NT2/D1 (cell line): Measurements from ENCODE around the gene USH1C.

Source experiments
- DNase-seq: peaks from one replicate; pipeline ENCODE4 v3.0.0-alpha.2; 2011; ENCODE audit warnings: low read depth, low spot score
- H3K27me3 ChIP-seq: 2 replicates; pipeline ENCODE4 v1.6.0; 2011; ENCODE audit warnings: mild to moderate bottlenecking; ENCODE audit not compliant: insufficient read length, insufficient read depth
- H3K36me3 ChIP-seq: 2 replicates; pipeline ENCODE4 v1.6.1; 2011; ENCODE audit warnings: mild to moderate bottlenecking, low read length, mixed read lengths; ENCODE audit not compliant: insufficient read depth, insufficient read length
- H3K4me1 ChIP-seq: 2 replicates; pipeline ENCODE4 v1.5.1; 2011; ENCODE audit not compliant: insufficient read depth, insufficient read length
- H3K4me3 ChIP-seq: 2 replicates; pipeline ENCODE4 v1.5.1; 2011; ENCODE audit warnings: low read depth; ENCODE audit not compliant: insufficient read length
- H3K9ac ChIP-seq: 2 replicates; pipeline ENCODE4 v1.6.0; 2011; ENCODE audit warnings: low read depth; ENCODE audit not compliant: insufficient read length
- H3K9me3 ChIP-seq: 2 replicates; pipeline ENCODE4 v1.5.1; 2011; ENCODE audit warnings: mild to moderate bottlenecking, low read length; ENCODE audit not compliant: insufficient read depth
- SUZ12 ChIP-seq: IDR thresholded peaks from 2 replicates; pipeline ENCODE4 v1.6.1; 2011; ENCODE audit not compliant: insufficient read length, insufficient read depth; ENCODE audit errors: extremely low read depth
- YY1 ChIP-seq: IDR thresholded peaks from 2 replicates; pipeline ENCODE4 v1.6.1; 2011; ENCODE audit not compliant: insufficient read length, insufficient read depth
- ZNF274 ChIP-seq: IDR thresholded peaks from 2 replicates; pipeline ENCODE4 v1.6.1; 2011; ENCODE audit warnings: mild to moderate bottlenecking, low read depth, low read length

USH1C gene

GRCh38 chr11:17475666-17476316 lies 68.4 kb downstream of the USH1C start:
- Histone ChIP-seq H3K36me3 (no peaks in the 10 kb centered on the region), H3K4me1 (no peaks in the 10 kb centered on the region), H3K9me3 (no peaks in the 10 kb centered on the region), H3K27me3 (peaks cover 45% of the 10 kb centered on the region), H3K9ac (peak overlapping the region; percentile 77), H3K4me3 (peak overlapping the region; percentile 66)
- DNase-seq: no peak
- TF ChIP-seq ZNF274 (no peak), YY1 (no peak), SUZ12 (no peak)

- H3K4me3 ChIP-seq: no peak overlapping the region
- no peaks in the 10 kb centered on the region for H3K9me3 ChIP-seq
- no peak overlapping the region for H3K9ac ChIP-seq
- H3K4me1 ChIP-seq: no peaks in the 10 kb centered on the region
- peak; percentile 71 for DNase-seq
- no peaks in the 10 kb centered on the region for H3K36me3 ChIP-seq
- peaks cover 45% of the 10 kb centered on the region for H3K27me3 ChIP-seq
- TF ChIP-seq YY1 (no peak), SUZ12 (no peak), ZNF274 (no peak)
Observed at GRCh38 chr11:17473071-17473744, 71.0 kb downstream of the USH1C start.

GRCh38 chr11:17472467-17472866 lies 71.7 kb downstream of the USH1C start:
- TF ChIP-seq SUZ12: no peak
- TF ChIP-seq ZNF274: no peak
- TF ChIP-seq YY1: no peak
- DNase-seq: no peak
- no peak overlapping the region for H3K9ac ChIP-seq
- H3K27me3 ChIP-seq: peaks cover 39% of the 10 kb centered on the region
- no peaks in the 10 kb centered on the region for H3K36me3 ChIP-seq
- no peaks in the 10 kb centered on the region for H3K4me1 ChIP-seq
- no peak overlapping the region for H3K4me3 ChIP-seq
- no peaks in the 10 kb centered on the region for H3K9me3 ChIP-seq

GRCh38 chr11:17471501-17471900 lies 72.7 kb downstream of the USH1C start:
- Histone ChIP-seq H3K36me3 (no peaks in the 10 kb centered on the region), H3K4me3 (no peak overlapping the region), H3K4me1 (no peaks in the 10 kb centered on the region), H3K27me3 (peaks cover 31% of the 10 kb centered on the region), H3K9me3 (no peaks in the 10 kb centered on the region), H3K9ac (no peak overlapping the region)
- no peak for TF ChIP-seq SUZ12
- no peak for TF ChIP-seq ZNF274
- TF ChIP-seq YY1: no peak
- no peak for DNase-seq

GRCh38 chr11:17469998-17470397 lies 74.2 kb downstream of the USH1C start:
- Histone ChIP-seq H3K9me3 (no peaks in the 10 kb centered on the region), H3K27me3 (peaks cover 16% of the 10 kb centered on the region), H3K4me1 (no peaks in the 10 kb centered on the region), H3K36me3 (no peaks in the 10 kb centered on the region), H3K9ac (no peak overlapping the region), H3K4me3 (no peak overlapping the region)
- no peak for TF ChIP-seq SUZ12
- no peak for DNase-seq

- Histone ChIP-seq H3K4me3 (no peak overlapping the region), H3K9ac (no peak overlapping the region), H3K4me1 (no peaks in the 10 kb centered on the region), H3K9me3 (no peaks in the 10 kb centered on the region), H3K27me3 (no peaks in the 10 kb centered on the region), H3K36me3 (no peaks in the 10 kb centered on the region)
- no peak for DNase-seq
- TF ChIP-seq ZNF274: no peak
- TF ChIP-seq SUZ12: no peak
- TF ChIP-seq YY1: no peak
Observed at GRCh38 chr11:17468122-17468521, 76.1 kb downstream of the USH1C start.

GRCh38 chr11:17463546-17464174 lies 80.6 kb downstream of the USH1C start:
- Histone ChIP-seq H3K9ac (no peak overlapping the region), H3K27me3 (no peaks in the 10 kb centered on the region), H3K36me3 (no peaks in the 10 kb centered on the region), H3K4me3 (no peak overlapping the region), H3K4me1 (peaks cover 2% of the 10 kb centered on the region), H3K9me3 (no peaks in the 10 kb centered on the region)
- DNase-seq: no peak
- TF ChIP-seq SUZ12 (no peak), ZNF274 (no peak), YY1 (no peak)

- Histone ChIP-seq H3K4me1 (peaks cover 2% of the 10 kb centered on the region), H3K36me3 (no peaks in the 10 kb centered on the region), H3K9ac (no peak overlapping the region), H3K27me3 (no peaks in the 10 kb centered on the region), H3K9me3 (no peaks in the 10 kb centered on the region), H3K4me3 (no peak overlapping the region)
- TF ChIP-seq SUZ12: no peak
- no peak for TF ChIP-seq YY1
- no peak for TF ChIP-seq ZNF274
- DNase-seq: no peak
Observed at GRCh38 chr11:17462940-17463339, 81.3 kb downstream of the USH1C start.
